GM18511 (cell line): ENCODE measurements around the gene NPC1.
"Not testable (repeated sequence)": the region's sequence is repeated elsewhere in the genome, so short reads cannot be mapped to it uniquely, and the experiment has no call there.

Experiments used
- ATAC-seq: cut with Tn5 transposase; IDR thresholded peaks from one replicate; pipeline ENCODE4 v1.9.1; 2021; ENCODE audit warnings: mild to moderate bottlenecking, moderate library complexity; ENCODE audit not compliant: unreplicated experiment

Gene NPC1

GRCh38 chr18:23494992-23495391 is 91.3 kb downstream of the NPC1 start:
- ATAC-seq = no peak

- no peak for ATAC-seq
Observed at GRCh38 chr18:23493654-23494053, 92.7 kb downstream of the NPC1 start.

DNA sequence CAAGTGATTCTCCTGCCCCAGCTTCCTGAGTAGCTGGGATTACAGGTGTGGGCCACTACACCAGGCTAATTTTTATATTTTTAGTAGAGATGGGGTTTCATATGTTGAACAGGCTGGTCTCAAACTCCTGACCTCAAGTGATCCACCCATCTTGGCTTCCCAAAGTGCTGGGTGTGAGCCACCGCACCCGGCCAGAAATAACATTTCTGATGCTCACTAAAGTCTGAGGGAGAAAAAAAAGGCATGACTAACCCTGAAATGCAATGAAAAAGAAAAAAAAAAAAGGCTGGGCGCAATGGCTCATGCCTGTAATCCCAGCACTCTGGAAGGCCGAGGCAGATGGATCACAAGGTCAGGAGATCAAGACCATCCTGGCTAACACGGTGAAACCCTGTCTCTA is 96.7 kb downstream of the NPC1 start:
- not testable (repeated sequence) for ATAC-seq

DNA sequence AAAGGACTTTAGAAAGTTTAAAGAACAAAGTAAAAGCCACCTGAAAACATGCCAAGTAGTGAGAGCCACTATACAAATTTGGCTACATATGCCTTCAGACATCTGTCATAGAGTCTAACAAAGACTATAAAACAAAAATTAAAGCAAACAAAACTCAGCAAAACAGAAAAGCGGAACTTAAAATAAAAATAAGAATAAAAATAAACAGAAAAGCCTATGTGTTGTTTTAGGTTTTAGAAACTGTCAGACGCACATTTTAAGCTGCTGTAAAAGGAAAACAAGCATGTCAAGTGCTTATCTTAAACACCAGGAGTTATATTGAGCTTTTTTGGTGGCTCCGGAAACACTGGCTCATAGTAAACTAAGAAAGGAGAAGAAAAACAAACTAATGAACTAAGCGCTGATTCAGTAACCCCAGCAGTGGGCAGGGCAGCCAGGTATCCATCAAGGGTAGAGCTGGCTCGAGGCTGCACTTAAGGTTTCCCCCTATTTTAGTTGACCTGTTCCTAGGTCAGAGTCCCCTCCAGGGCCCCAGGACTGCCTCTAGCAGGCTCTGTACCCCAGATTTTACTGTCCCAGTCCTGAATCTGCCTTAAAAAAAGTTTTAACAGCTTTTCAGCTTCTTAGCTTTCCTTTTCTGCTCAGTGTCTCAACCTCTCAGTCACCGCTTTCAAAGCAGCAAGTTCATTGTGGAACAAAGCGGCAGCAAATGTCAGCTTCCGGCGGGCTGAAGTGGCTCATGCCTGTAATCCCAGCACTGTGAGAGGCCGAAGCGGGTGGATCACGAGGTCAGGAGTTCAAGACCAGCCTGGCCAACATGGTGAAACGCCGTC is 98.4 kb downstream of the NPC1 start:
- peak; percentile 80 for ATAC-seq

DNA sequence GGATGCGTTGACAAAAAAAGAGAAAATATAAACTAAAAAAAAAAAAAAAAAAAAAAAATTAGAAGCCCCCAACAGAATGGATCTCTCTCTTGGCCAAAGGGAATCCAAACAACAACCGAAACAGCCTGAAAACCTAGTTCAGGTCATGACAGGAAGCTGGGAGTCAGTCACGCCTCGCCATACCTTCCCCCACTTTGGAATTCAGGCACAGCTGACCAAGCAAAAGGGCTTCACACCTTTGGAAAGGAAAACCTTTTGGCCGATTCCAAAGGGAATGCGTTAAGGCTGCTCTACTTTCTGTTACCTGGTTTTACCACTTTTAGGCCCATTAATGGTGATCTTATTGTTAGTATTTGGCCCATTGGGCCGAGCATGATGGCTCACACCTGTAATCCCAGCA is 100.9 kb downstream of the NPC1 start:
- no peak for ATAC-seq

- ATAC-seq = no peak
Observed at GRCh38 chr18:23484561-23485182, 101.6 kb downstream of the NPC1 start.
